RWPE1 (cell line): ENCODE results near the gene CCNF.
A peak's percentile ranks its signal among the peaks of the same experiment; 100 is the strongest.

Source experiments
- CTCF ChIA-PET: fragments of 350-600 bp; sonication (Branson Sonifier 250); formaldehyde crosslinking; extraction: SDS; loops from one replicate; lab custom pipeline; 2021; lab: Yijun Ruan, JAX
- POLR2A ChIA-PET: fragments of 400-600 bp; formaldehyde crosslinking; extraction: SDS; loops from one replicate; lab custom pipeline; 2020; ENCODE audit warnings: antibody characterized with exemption; ENCODE audit not compliant: low non-redundant PET; lab: Yijun Ruan, JAX
- DNase-seq: peaks from one replicate; pipeline ENCODE4 v3.0.0; 2012; ENCODE audit warnings: low spot score
- H3K27ac ChIP-seq: fragments of 450-650 bp; 2 replicates; pipeline ENCODE4 v1.5.1; 2017
- CTCF ChIP-seq: fragments of 450-650 bp; conservative IDR thresholded peaks from 2 replicates; pipeline ENCODE4 v1.5.1; 2017; ENCODE audit warnings: low read depth, mild to moderate bottlenecking

CCNF gene

GRCh38 chr16:2482708-2483534 is 53.7 kb downstream of the CCNF start:
- DNase-seq: no peak
- ChIA-PET POLR2A (interaction anchor here (0.6 kb wide), 1 partner anchor 538 kb away, joined by 7 read pairs; no protein-coding TSS in a partner anchor), CTCF (interaction anchor here (1.3 kb wide), 1 partner anchor 18 kb away, joined by 8 read pairs; no protein-coding TSS in a partner anchor)
- peak overlapping the region; percentile 50 for H3K27ac ChIP-seq
- TF ChIP-seq CTCF: no peak

- H3K27ac ChIP-seq: peak overlapping the region; percentile 50; the same call in 1 of the 2 replicates
These were observed 55.0 kb downstream of the CCNF start for GRCh38 chr16:2483939-2484897.

GRCh38 chr16:2484898-2485508 is 55.8 kb downstream of the CCNF start:
- peak overlapping the region; percentile 7; the same call in 1 of the 2 replicates for H3K27ac ChIP-seq
- DNase-seq: no peak
- ChIA-PET CTCF (interaction anchor here (0.6 to 2.1 kb wide), 2 partner anchors 16 to 657 kb away, joined by 3 to 6 read pairs; no protein-coding TSS in a partner anchor), POLR2A (no interaction called here)
- no peak for TF ChIP-seq CTCF

More at GRCh38 chr16:2483939-2484897, 55.0 kb downstream of the CCNF start:
- TF ChIP-seq CTCF: no peak
- ChIA-PET POLR2A (no interaction called here), CTCF (interaction anchor here (0.6 to 2.1 kb wide), 3 partner anchors 16 to 656 kb away, joined by 3 to 8 read pairs (median 6); no protein-coding TSS in a partner anchor)
- DNase-seq: no peak

- H3K27ac ChIP-seq: no peak overlapping the region
- DNase-seq: no peak
- ChIA-PET CTCF (interaction anchor here (2.1 kb wide), 1 partner anchor 15 kb away, joined by 6 read pairs; no protein-coding TSS in a partner anchor), POLR2A (no interaction called here)
- no peak for TF ChIP-seq CTCF
These were observed 56.7 kb downstream of the CCNF start for GRCh38 chr16:2485811-2486507.

- H3K27ac ChIP-seq: 0 out of 2 replicates have a peak overlapping the region, but pooled peaks have one; percentile 3
- no peak for TF ChIP-seq CTCF
- no peak for DNase-seq
- POLR2A ChIA-PET: no interaction called here
- CTCF ChIA-PET: no interaction called here
These were observed 57.6 kb downstream of the CCNF start for GRCh38 chr16:2486645-2487516.
